Liver (tissue), 9 donors: Measurements from ENCODE around the gene CCDC97. TPM values are rescaled to one million over a fixed set of nuclear protein-coding genes. Genes with fewer than 3 reads are reported as not detected.
"Not testable (repeated sequence)": the region's sequence is repeated elsewhere in the genome, so short reads cannot be mapped to it uniquely, and the experiment has no call there.

Experiments used
- DNase-seq: peaks from one replicate; pipeline ENCODE4 v3.0.0-alpha.2; 2017; ENCODE audit warnings: low spot score
- H3K27ac ChIP-seq, 2 donors: one replicate each; pipeline ENCODE4 v1.7.0; 2013; ENCODE audit warnings: inconsistent platforms in 2 of 2, low read length in 2 of 2, control low read depth in 1 of 2, low read depth in 1 of 2, mild to moderate bottlenecking in 1 of 2
- H3K27me3 ChIP-seq, 4 donors: one replicate each; pipeline versions ENCODE4 v1.6.1 to v1.7.0; 2013; ENCODE audit warnings: low read length in 3 of 4, inconsistent platforms in 1 of 4, mild to moderate bottlenecking in 1 of 4, moderate library complexity in 1 of 4; ENCODE audit not compliant: control insufficient read depth in 4 of 4, insufficient read depth in 4 of 4
- H3K36me3 ChIP-seq, 4 donors: one replicate each; pipeline versions ENCODE4 v1.6.1 to v1.7.0; 2013; ENCODE audit warnings: low read length in 3 of 4, mild to moderate bottlenecking in 3 of 4, low read depth in 1 of 4, moderate library complexity in 1 of 4; ENCODE audit not compliant: control insufficient read depth in 4 of 4, insufficient read depth in 3 of 4
- H3K4me1 ChIP-seq, 4 donors: one replicate each; pipeline versions ENCODE4 v1.6.1 to v1.7.0; 2013; ENCODE audit warnings: low read length in 3 of 4, mild to moderate bottlenecking in 3 of 4, moderate library complexity in 1 of 4; ENCODE audit not compliant: control insufficient read depth in 4 of 4, insufficient read depth in 4 of 4
- H3K4me3 ChIP-seq, 3 donors: one replicate each; pipeline versions ENCODE4 v1.6.1 to v1.7.0; 2013; ENCODE audit warnings: low read length in 3 of 3, control low read depth in 1 of 3, low read depth in 1 of 3, mild to moderate bottlenecking in 1 of 3
- H3K9ac ChIP-seq, 2 donors: one replicate each; pipeline ENCODE4 v1.7.0; 2013; ENCODE audit warnings: low read length in 2 of 2, mild to moderate bottlenecking in 2 of 2, moderate library complexity in 2 of 2, control low read depth in 1 of 2, low read depth in 1 of 2
- H3K9me3 ChIP-seq, 4 donors: one replicate each; pipeline versions ENCODE4 v1.6.1 to v1.7.0; 2013; ENCODE audit warnings: low read length in 3 of 4; ENCODE audit not compliant: control insufficient read depth in 4 of 4
- ATF3 ChIP-seq: IDR thresholded peaks from 2 replicates; pipeline ENCODE4 v1.6.1; 2016; ENCODE audit warnings: antibody characterized with exemption
- FOXA1 ChIP-seq: IDR thresholded peaks from 2 replicates; pipeline ENCODE4 v1.6.1; 2016; ENCODE audit warnings: antibody characterized with exemption
- FOXA2 ChIP-seq: IDR thresholded peaks from 2 replicates; pipeline ENCODE4 v1.6.1; 2016; ENCODE audit warnings: antibody characterized with exemption
- GABPA ChIP-seq, 2 donors: IDR thresholded peaks in 1 of 2; conservative IDR thresholded peaks in 1 of 2; 2 replicates each; pipeline ENCODE4 v1.6.1; 2016; ENCODE audit warnings: antibody characterized with exemption in 2 of 2, mild to moderate bottlenecking in 1 of 2, moderate library complexity in 1 of 2
- HNF4A ChIP-seq, 2 donors: conservative IDR thresholded peaks; 2 replicates each; pipeline ENCODE4 v1.6.1; 2016; ENCODE audit warnings: antibody characterized with exemption in 2 of 2, mild to moderate bottlenecking in 2 of 2
- HNF4G ChIP-seq: IDR thresholded peaks from 2 replicates; pipeline ENCODE4 v1.6.1; 2016; ENCODE audit warnings: antibody characterized with exemption
- JUND ChIP-seq, 2 donors: IDR thresholded peaks; 2 replicates each; pipeline ENCODE4 v1.6.1; 2016; ENCODE audit warnings: antibody characterized with exemption in 2 of 2
- MAX ChIP-seq: IDR thresholded peaks from 2 replicates; pipeline ENCODE4 v1.6.1; 2016; ENCODE audit warnings: antibody characterized with exemption
- NR2F2 ChIP-seq: IDR thresholded peaks from 2 replicates; pipeline ENCODE4 v1.6.1; 2016; ENCODE audit warnings: antibody characterized with exemption
- RAD21 ChIP-seq, 2 donors: IDR thresholded peaks; 2 replicates each; pipeline ENCODE4 v1.6.1; 2016; ENCODE audit warnings: antibody characterized with exemption in 2 of 2, mild to moderate bottlenecking in 2 of 2
- REST ChIP-seq: IDR thresholded peaks from 2 replicates; pipeline ENCODE4 v1.6.1; 2016; ENCODE audit warnings: antibody characterized with exemption, mild to moderate bottlenecking
- RXRA ChIP-seq, 2 donors: IDR thresholded peaks; 2 replicates each; pipeline ENCODE4 v1.6.1; 2017 to 2018; ENCODE audit warnings: antibody characterized with exemption in 2 of 2, mild to moderate bottlenecking in 1 of 2
- SP1 ChIP-seq: IDR thresholded peaks from 2 replicates; pipeline ENCODE4 v1.6.1; 2018; ENCODE audit warnings: antibody characterized with exemption, mild to moderate bottlenecking
- TAF1 ChIP-seq: conservative IDR thresholded peaks from 2 replicates; pipeline ENCODE4 v1.6.1; 2016; ENCODE audit warnings: antibody characterized with exemption, mild to moderate bottlenecking
- YY1 ChIP-seq: IDR thresholded peaks from 2 replicates; pipeline ENCODE4 v1.6.1; 2016; ENCODE audit warnings: antibody characterized with exemption, mild to moderate bottlenecking
- WGBS: extraction: QIAGEN DNeasy Blood & Tissue Kit; methylation state at CpG from one replicate; pipeline ENCODE4 v1.1.7; 2013; 5-methylcytosine and 5-hydroxymethylcytosine counted together
- polyA plus RNA-seq, 2 donors: library from polyadenylated mRNA; stranded (reverse) in 1 of 2; unstranded in 1 of 2; fragments of 200-250 nt in 1 of 2; fragments of >200 nt in 1 of 2; fragmentation: Nextera tagmentation in 1 of 2; extraction: Ambion mirVana in 1 of 2; gene quantifications; one replicate each; pipeline versions ENCODE4 v1.2.1 to v1.2.3, GENCODE V29; 2013 to 2015
- total RNA-seq, 2 donors: library from RNA; depleted of rRNA; stranded (reverse); fragments of >200 nt; gene quantifications; one replicate each; pipeline ENCODE4 v1.2.3, GENCODE V29; 2014
- TF ChIP-seq, protein P1 (sequence below): IDR thresholded peaks from 2 replicates; pipeline ENCODE4 v1.6.1; 2016; ENCODE audit warnings: antibody characterized with exemption
- TF ChIP-seq, protein P2 (sequence below): fragments of 150-350 bp; IDR thresholded peaks from 2 replicates; pipeline ENCODE4 v1.5.1; 2017; ENCODE audit warnings: improper control_type of control experiment, low read depth, low read length; ENCODE audit not compliant: missing input control
- donor health status: healthy.
- donor health status: healthy.
- donor health status: healthy.
- donor health status: healthy.
- donor health status: healthy.

CCDC97 gene
- total and polyA plus RNA-seq, 4 donors: 3.8 to 5.7 (median 5.3) TPM

GRCh38 chr19:41369769-41370168, 59.8 kb downstream of the CCDC97 start:
- Histone ChIP-seq H3K9me3 (no peaks in the 10 kb centered on the region), H3K36me3 (no peaks in the 10 kb centered on the region), H3K27me3 (no peaks in the 10 kb centered on the region), H3K27ac (no peak overlapping the region), H3K9ac (no peak overlapping the region), H3K4me3 (no peak overlapping the region), H3K4me1 (peaks cover 0 to 4% (median 3%) of the 10 kb centered on the region in 4 donors)
- 97% methylated on average over 2 of the region's 2 CpGs for WGBS
- TF ChIP-seq HNF4G (no peak), JUND (IDR thresholded peaks at IDR 0.05) (no peak), RAD21 (IDR thresholded peaks at IDR 0.05) (no peak), GABPA (IDR thresholded peaks at IDR 0.05 in 1 of 2, conservative IDR thresholded peaks at IDR 0.05 in 1 of 2) (no peak), TAF1 (no peak), REST (no peak), YY1 (no peak)
- DNase-seq: no peak

- H3K36me3 ChIP-seq, DNase-seq, H3K4me1 ChIP-seq, H3K9ac ChIP-seq, H3K27ac ChIP-seq, H3K9me3 ChIP-seq, H3K4me3 ChIP-seq, H3K27me3 ChIP-seq: not testable (repeated sequence)
- WGBS: 95% methylated on average over 5 of the region's 5 CpGs
These were observed 61.1 kb downstream of the CCDC97 start for GRCh38 chr19:41371119-41371518.

GRCh38 chr19:41371541-41371940, 61.6 kb downstream of the CCDC97 start:
- Histone ChIP-seq H3K4me1 (peaks cover 0 to 6% (median 2%) of the 10 kb centered on the region in 4 donors), H3K27me3 (no peaks in the 10 kb centered on the region), H3K9me3 (no peaks in the 10 kb centered on the region), H3K4me3 (no peak overlapping the region), H3K36me3 (no peaks in the 10 kb centered on the region), H3K27ac (no peak overlapping the region), H3K9ac (no peak overlapping the region)
- no peak for TF ChIP-seq HNF4G
- no peak for TF ChIP-seq TAF1
- no peak for TF ChIP-seq ATF3
- TF ChIP-seq, protein P1, sequence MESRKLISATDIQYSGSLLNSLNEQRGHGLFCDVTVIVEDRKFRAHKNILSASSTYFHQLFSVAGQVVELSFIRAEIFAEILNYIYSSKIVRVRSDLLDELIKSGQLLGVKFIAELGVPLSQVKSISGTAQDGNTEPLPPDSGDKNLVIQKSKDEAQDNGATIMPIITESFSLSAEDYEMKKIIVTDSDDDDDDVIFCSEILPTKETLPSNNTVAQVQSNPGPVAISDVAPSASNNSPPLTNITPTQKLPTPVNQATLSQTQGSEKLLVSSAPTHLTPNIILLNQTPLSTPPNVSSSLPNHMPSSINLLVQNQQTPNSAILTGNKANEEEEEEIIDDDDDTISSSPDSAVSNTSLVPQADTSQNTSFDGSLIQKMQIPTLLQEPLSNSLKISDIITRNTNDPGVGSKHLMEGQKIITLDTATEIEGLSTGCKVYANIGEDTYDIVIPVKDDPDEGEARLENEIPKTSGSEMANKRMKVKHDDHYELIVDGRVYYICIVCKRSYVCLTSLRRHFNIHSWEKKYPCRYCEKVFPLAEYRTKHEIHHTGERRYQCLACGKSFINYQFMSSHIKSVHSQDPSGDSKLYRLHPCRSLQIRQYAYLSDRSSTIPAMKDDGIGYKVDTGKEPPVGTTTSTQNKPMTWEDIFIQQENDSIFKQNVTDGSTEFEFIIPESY: no peak
- no peak for TF ChIP-seq FOXA1
- no peak for TF ChIP-seq SP1
- TF ChIP-seq GABPA (IDR thresholded peaks at IDR 0.05 in 1 of 2, conservative IDR thresholded peaks at IDR 0.05 in 1 of 2): no peak
- TF ChIP-seq REST: no peak
- no peak for TF ChIP-seq RAD21 (IDR thresholded peaks at IDR 0.05)
- no peak for TF ChIP-seq FOXA2
- TF ChIP-seq RXRA (IDR thresholded peaks at IDR 0.05): no peak
- TF ChIP-seq, protein P2, sequence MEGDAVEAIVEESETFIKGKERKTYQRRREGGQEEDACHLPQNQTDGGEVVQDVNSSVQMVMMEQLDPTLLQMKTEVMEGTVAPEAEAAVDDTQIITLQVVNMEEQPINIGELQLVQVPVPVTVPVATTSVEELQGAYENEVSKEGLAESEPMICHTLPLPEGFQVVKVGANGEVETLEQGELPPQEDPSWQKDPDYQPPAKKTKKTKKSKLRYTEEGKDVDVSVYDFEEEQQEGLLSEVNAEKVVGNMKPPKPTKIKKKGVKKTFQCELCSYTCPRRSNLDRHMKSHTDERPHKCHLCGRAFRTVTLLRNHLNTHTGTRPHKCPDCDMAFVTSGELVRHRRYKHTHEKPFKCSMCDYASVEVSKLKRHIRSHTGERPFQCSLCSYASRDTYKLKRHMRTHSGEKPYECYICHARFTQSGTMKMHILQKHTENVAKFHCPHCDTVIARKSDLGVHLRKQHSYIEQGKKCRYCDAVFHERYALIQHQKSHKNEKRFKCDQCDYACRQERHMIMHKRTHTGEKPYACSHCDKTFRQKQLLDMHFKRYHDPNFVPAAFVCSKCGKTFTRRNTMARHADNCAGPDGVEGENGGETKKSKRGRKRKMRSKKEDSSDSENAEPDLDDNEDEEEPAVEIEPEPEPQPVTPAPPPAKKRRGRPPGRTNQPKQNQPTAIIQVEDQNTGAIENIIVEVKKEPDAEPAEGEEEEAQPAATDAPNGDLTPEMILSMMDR: no peak
- TF ChIP-seq NR2F2: no peak
- TF ChIP-seq HNF4A (conservative IDR thresholded peaks at IDR 0.05): no peak
- no peak for TF ChIP-seq YY1
- no peak for TF ChIP-seq MAX
- WGBS: 93% methylated on average over 8 of the region's 8 CpGs
- DNase-seq: no peak
